ENCODE results near the gene RASA3. TPM values are rescaled to one million over a fixed set of nuclear protein-coding genes. Genes with fewer than 3 reads are reported as not detected.

Gene RASA3
- total and polyA plus RNA-seq, 2 donors (not counting 3 experiments of a cell fraction or from before 2014, with no cell fraction given), result 26.5 to 53.8 TPM

DNA sequence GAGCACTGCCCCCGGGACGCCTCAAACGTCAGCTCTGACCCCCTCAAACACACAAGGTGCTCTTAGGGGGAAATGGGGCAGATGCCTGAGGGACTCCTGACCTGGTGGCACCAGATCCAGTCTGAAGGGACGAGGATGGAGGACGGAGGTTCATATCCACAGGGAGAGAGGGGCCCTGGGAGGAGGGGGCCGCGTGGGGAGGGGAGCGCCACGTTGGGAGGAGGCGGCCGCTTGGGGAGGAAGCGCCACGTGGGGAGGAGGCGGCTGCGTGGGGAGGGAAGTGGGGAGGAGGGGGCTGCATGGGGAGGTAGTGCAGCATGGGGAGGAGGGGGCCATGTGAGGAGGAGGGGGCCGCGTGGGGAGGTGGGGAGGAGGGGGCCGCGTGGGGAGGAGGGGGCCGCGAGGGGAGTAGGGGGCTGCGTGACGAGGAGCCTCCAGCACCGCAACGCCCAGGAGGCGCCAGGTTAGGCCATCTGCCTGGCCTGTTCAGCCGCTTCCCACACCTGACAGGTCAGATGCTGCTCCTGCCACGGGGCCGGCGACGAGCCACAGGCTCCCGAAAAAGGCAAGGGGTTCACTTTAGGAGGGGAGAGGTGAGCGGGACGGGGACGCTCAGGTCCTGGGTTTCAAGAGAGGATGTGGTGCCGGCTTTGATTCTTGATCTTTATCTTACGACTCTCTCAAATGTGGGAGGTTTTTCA, 121.9 kb downstream of the RASA3 start:
- TF ChIP-seq POLR2A (IDR thresholded peaks at IDR 0.05; ENCODE audit: low read depth, low read length) (no peak), GATA2 (IDR thresholded peaks at IDR 0.05; ENCODE audit: insufficient read depth, insufficient read length, low read depth, low read length) (no peak), POLR2AphosphoS5 (IDR thresholded peaks at IDR 0.05; ENCODE audit: insufficient read depth, low read depth, low read length) (no peak), FOS (IDR thresholded peaks at IDR 0.05; ENCODE audit: borderline replicate concordance, insufficient read depth, low read length) (no peak), EZH2 (IDR thresholded peaks at IDR 0.05; ENCODE audit: borderline replicate concordance, low read depth, low read length, severe bottlenecking) (no peak), JUN (IDR thresholded peaks at IDR 0.05; ENCODE audit: borderline replicate concordance, insufficient read depth, insufficient read length, low read depth) (no peak), MYC (IDR thresholded peaks at IDR 0.05; ENCODE audit: low read depth, low read length) (no peak)
- TF ChIP-seq, protein P1, sequence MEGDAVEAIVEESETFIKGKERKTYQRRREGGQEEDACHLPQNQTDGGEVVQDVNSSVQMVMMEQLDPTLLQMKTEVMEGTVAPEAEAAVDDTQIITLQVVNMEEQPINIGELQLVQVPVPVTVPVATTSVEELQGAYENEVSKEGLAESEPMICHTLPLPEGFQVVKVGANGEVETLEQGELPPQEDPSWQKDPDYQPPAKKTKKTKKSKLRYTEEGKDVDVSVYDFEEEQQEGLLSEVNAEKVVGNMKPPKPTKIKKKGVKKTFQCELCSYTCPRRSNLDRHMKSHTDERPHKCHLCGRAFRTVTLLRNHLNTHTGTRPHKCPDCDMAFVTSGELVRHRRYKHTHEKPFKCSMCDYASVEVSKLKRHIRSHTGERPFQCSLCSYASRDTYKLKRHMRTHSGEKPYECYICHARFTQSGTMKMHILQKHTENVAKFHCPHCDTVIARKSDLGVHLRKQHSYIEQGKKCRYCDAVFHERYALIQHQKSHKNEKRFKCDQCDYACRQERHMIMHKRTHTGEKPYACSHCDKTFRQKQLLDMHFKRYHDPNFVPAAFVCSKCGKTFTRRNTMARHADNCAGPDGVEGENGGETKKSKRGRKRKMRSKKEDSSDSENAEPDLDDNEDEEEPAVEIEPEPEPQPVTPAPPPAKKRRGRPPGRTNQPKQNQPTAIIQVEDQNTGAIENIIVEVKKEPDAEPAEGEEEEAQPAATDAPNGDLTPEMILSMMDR (IDR thresholded peaks at IDR 0.05; ENCODE audit: extremely low read depth in 1 of 2, insufficient read depth in 1 of 2, low read depth in 1 of 2, low read length in 2 of 2), result no peak
- TF ChIP-seq, protein P2, sequence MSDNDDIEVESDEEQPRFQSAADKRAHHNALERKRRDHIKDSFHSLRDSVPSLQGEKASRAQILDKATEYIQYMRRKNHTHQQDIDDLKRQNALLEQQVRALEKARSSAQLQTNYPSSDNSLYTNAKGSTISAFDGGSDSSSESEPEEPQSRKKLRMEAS (IDR thresholded peaks at IDR 0.05; ENCODE audit: insufficient read depth, insufficient read length), result no peak
- Histone ChIP-seq H2AFZ (ENCODE audit: low read depth, low read length) (no peak overlapping the region), H4K20me1 (replicated peaks; ENCODE audit: control insufficient read depth, extremely low read depth, insufficient read depth, low read length) (no peaks in the 10 kb centered on the region), H3K9me3 (replicated peaks; ENCODE audit: control insufficient read depth, insufficient read depth, low read length) (no peaks in the 10 kb centered on the region), H3K4me2 (ENCODE audit: insufficient read depth, low read length) (no peak overlapping the region), H3K4me3 (replicated peaks in 1 of 3; ENCODE audit: insufficient read depth in 1 of 3, low read depth in 1 of 3, low read length in 3 of 3) (no peak overlapping the region), H3K27ac (ENCODE audit: insufficient read depth, low read depth, low read length) (no peak overlapping the region), H3K9ac (replicated peaks; ENCODE audit: extremely low read depth, insufficient read depth, low read length) (no peak overlapping the region), H3K4me1 (ENCODE audit: control insufficient read depth, extremely low read depth, insufficient read depth, low read length) (peaks cover under 1% of the 10 kb centered on the region), H3K36me3 (ENCODE audit: control insufficient read depth in 2 of 2, extremely low read depth in 1 of 2, insufficient read depth in 2 of 2, low read length in 2 of 2) (peaks cover 10 to 48% of the 10 kb centered on the region in 2 experiments), H3K79me2 (ENCODE audit: control insufficient read depth, insufficient read depth, low read length) (no peaks in the 10 kb centered on the region), H3K27me3 (ENCODE audit: control insufficient read depth in 2 of 2, insufficient read depth in 2 of 2, low read length in 2 of 2) (no peaks in the 10 kb centered on the region), H3K9me1 (replicated peaks; ENCODE audit: control insufficient read depth, extremely low read depth, insufficient read depth, low read length) (no peaks in the 10 kb centered on the region)
- POLR2A ChIA-PET, result no interaction called here
- dilution Hi-C loops (cut with MboI; ENCODE audit: extremely low pct_ligation_motif_present, low sequenced_read_pairs), result no loop called here
- DNase-seq (ENCODE audit: low read depth, low spot score) (no peak), FAIRE-seq (no peak)
- intact Hi-C loops (cut with micrococcal nuclease), result no loop called here
- BruUV-seq (replicated peaks), result no TSS peak
- CTCF ChIA-PET, result no interaction called here

All from endothelial cell of umbilical vein (primary cell).